ENCODE results near the gene GPSM3. TPM values are rescaled to one million over a fixed set of nuclear protein-coding genes. Genes with fewer than 3 reads are reported as not detected.
A peak's percentile ranks its signal among the peaks of the same experiment; 100 is the strongest.

The GPSM3 gene
- total and polyA plus RNA-seq, 2 of the 13 experiments (the other 11 are each of a cell fraction or from before 2014, with no cell fraction given) = 0.18 to 6.2 TPM

DNA sequence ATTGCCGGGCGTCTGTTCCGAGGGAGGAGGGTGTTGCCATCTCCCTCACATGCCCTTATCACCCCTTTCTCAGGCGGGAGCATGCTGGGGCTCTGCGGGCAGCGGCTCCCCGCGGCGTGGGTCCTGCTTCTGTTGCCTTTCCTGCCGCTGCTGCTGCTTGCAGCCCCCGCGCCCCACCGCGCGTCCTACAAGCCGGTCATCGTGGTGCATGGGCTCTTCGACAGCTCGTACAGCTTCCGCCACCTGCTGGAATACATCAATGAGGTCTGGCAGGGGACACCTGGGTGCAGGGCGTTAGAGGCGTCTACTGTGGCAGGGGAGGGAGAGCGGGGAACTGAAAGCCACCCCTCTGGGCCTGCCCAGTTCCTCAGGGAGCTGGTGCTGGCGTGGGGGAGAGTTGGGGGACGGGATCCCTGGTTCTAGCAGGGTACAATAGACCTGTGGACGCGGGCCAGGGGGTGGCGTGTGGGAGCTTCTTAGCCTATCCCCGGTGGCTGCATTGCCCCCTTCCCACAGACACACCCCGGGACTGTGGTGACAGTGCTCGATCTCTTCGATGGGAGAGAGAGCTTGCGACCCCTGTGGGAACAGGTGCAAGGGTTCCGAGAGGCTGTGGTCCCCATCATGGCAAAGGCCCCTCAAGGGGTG, 37.8 kb downstream of the GPSM3 start (continued):
- TF ChIP-seq, protein P1, sequence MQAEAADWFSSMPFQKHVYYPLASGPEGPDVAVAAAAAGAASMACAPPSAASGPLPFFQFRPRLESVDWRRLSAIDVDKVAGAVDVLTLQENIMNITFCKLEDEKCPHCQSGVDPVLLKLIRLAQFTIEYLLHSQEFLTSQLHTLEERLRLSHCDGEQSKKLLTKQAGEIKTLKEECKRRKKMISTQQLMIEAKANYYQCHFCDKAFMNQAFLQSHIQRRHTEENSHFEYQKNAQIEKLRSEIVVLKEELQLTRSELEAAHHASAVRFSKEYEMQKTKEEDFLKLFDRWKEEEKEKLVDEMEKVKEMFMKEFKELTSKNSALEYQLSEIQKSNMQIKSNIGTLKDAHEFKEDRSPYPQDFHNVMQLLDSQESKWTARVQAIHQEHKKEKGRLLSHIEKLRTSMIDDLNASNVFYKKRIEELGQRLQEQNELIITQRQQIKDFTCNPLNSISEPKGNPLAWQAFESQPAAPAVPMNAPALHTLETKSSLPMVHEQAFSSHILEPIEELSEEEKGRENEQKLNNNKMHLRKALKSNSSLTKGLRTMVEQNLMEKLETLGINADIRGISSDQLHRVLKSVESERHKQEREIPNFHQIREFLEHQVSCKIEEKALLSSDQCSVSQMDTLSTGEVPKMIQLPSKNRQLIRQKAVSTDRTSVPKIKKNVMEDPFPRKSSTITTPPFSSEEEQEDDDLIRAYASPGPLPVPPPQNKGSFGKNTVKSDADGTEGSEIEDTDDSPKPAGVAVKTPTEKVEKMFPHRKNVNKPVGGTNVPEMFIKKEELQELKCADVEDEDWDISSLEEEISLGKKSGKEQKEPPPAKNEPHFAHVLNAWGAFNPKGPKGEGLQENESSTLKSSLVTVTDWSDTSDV (CRISPR knock-in tag; IDR thresholded peaks at IDR 0.05) = no peak
- TF ChIP-seq, protein P2, sequence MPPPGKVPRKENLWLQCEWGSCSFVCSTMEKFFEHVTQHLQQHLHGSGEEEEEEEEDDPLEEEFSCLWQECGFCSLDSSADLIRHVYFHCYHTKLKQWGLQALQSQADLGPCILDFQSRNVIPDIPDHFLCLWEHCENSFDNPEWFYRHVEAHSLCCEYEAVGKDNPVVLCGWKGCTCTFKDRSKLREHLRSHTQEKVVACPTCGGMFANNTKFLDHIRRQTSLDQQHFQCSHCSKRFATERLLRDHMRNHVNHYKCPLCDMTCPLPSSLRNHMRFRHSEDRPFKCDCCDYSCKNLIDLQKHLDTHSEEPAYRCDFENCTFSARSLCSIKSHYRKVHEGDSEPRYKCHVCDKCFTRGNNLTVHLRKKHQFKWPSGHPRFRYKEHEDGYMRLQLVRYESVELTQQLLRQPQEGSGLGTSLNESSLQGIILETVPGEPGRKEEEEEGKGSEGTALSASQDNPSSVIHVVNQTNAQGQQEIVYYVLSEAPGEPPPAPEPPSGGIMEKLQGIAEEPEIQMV (CRISPR knock-in tag; IDR thresholded peaks at IDR 0.05; ENCODE audit: low read depth) = no peak
- no peak for TF ChIP-seq ZNF264 (CRISPR knock-in tag; IDR thresholded peaks at IDR 0.05)
- peak; percentile 55 for TF ChIP-seq YY1 (IDR thresholded peaks at IDR 0.05; ENCODE audit: insufficient read depth, insufficient replicate concordance, low read depth, low read length)
- no peak for TF ChIP-seq SIX4 (CRISPR knock-in tag; IDR thresholded peaks at IDR 0.05)
- TF ChIP-seq CBX1 (IDR thresholded peaks at IDR 0.05; ENCODE audit: low read depth) = peak; percentile 21
- 0 out of 2 replicates have a peak, but pooled peaks have one; percentile 9 for TF ChIP-seq NFKB2 (CRISPR knock-in tag; IDR thresholded peaks at IDR 0.05; ENCODE audit: borderline replicate concordance)
- TF ChIP-seq, protein P3, sequence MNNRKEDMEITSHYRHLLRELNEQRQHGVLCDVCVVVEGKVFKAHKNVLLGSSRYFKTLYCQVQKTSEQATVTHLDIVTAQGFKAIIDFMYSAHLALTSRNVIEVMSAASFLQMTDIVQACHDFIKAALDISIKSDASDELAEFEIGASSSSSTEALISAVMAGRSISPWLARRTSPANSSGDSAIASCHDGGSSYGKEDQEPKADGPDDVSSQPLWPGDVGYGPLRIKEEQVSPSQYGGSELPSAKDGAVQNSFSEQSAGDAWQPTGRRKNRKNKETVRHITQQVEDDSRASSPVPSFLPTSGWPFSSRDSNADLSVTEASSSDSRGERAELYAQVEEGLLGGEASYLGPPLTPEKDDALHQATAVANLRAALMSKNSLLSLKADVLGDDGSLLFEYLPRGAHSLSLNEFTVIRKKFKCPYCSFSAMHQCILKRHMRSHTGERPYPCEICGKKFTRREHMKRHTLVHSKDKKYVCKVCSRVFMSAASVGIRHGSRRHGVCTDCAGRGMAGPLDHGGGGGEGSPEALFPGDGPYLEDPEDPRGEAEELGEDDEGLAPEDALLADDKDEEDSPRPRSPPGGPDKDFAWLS (CRISPR knock-in tag; IDR thresholded peaks at IDR 0.05; ENCODE audit: borderline replicate concordance) = no peak
- TF ChIP-seq ZNF160 (CRISPR knock-in tag; IDR thresholded peaks at IDR 0.05) = no peak
- TF ChIP-seq, protein P4, sequence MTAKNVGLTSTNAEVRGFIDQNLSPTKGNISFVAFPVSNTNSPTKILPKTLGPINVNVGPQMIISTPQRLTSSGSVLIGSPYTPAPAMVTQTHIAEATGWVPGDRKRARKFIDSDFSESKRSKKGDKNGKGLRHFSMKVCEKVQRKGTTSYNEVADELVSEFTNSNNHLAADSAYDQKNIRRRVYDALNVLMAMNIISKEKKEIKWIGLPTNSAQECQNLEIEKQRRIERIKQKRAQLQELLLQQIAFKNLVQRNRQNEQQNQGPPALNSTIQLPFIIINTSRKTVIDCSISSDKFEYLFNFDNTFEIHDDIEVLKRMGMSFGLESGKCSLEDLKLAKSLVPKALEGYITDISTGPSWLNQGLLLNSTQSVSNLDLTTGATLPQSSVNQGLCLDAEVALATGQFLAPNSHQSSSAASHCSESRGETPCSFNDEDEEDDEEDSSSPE (CRISPR knock-in tag; IDR thresholded peaks at IDR 0.05) = no peak; the same call in 1 of the 2 replicates
- no peak for TF ChIP-seq DPF2 (CRISPR knock-in tag; IDR thresholded peaks at IDR 0.05; ENCODE audit: borderline replicate concordance, low read depth)
- no peak for TF ChIP-seq ZNF367 (CRISPR knock-in tag; IDR thresholded peaks at IDR 0.05; ENCODE audit: borderline replicate concordance)
- no peak for TF ChIP-seq ZNF253 (CRISPR knock-in tag; IDR thresholded peaks at IDR 0.05; ENCODE audit: borderline replicate concordance)
- 0 out of 2 replicates have a peak, but pooled peaks have one; percentile 45 for TF ChIP-seq ZNF501 (CRISPR knock-in tag; IDR thresholded peaks at IDR 0.05)
- no peak for TF ChIP-seq TP53 (CRISPR knock-in tag; conservative IDR thresholded peaks at IDR 0.05)
- TF ChIP-seq, protein P5, sequence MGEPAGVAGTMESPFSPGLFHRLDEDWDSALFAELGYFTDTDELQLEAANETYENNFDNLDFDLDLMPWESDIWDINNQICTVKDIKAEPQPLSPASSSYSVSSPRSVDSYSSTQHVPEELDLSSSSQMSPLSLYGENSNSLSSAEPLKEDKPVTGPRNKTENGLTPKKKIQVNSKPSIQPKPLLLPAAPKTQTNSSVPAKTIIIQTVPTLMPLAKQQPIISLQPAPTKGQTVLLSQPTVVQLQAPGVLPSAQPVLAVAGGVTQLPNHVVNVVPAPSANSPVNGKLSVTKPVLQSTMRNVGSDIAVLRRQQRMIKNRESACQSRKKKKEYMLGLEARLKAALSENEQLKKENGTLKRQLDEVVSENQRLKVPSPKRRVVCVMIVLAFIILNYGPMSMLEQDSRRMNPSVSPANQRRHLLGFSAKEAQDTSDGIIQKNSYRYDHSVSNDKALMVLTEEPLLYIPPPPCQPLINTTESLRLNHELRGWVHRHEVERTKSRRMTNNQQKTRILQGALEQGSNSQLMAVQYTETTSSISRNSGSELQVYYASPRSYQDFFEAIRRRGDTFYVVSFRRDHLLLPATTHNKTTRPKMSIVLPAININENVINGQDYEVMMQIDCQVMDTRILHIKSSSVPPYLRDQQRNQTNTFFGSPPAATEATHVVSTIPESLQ (CRISPR knock-in tag; conservative IDR thresholded peaks at IDR 0.05) = no peak
- no peak; the same call in 1 of the 2 replicates for TF ChIP-seq MED1 (CRISPR knock-in tag; IDR thresholded peaks at IDR 0.05)
- TF ChIP-seq CBX2 (IDR thresholded peaks at IDR 0.05; ENCODE audit: low read depth, low read length) = no peak
- TF ChIP-seq CBX2 (CRISPR knock-in tag; IDR thresholded peaks at IDR 0.05; ENCODE audit: low read depth) = no peak
- TF ChIP-seq RFXANK (CRISPR knock-in tag; IDR thresholded peaks at IDR 0.05) = no peak
- TF ChIP-seq NFE2L2 (IDR thresholded peaks at IDR 0.05; ENCODE audit: low read length) = no peak
- TF ChIP-seq NFE2 (CRISPR knock-in tag; IDR thresholded peaks at IDR 0.05) = no peak
